Liver (tissue), 9 donors: ENCODE measurements around the gene MATN4. TPM values are rescaled to one million over a fixed set of nuclear protein-coding genes. Genes with fewer than 3 reads are reported as not detected.

Experiments
- DNase-seq: peaks from one replicate; pipeline ENCODE4 v3.0.0-alpha.2; 2017; ENCODE audit warnings: low spot score
- H3K27ac ChIP-seq, 2 donors: one replicate each; pipeline ENCODE4 v1.7.0; 2013; ENCODE audit warnings: inconsistent platforms in 2 of 2, low read length in 2 of 2, control low read depth in 1 of 2, low read depth in 1 of 2, mild to moderate bottlenecking in 1 of 2
- H3K27me3 ChIP-seq, 4 donors: one replicate each; pipeline versions ENCODE4 v1.6.1 to v1.7.0; 2013; ENCODE audit warnings: low read length in 3 of 4, inconsistent platforms in 1 of 4, mild to moderate bottlenecking in 1 of 4, moderate library complexity in 1 of 4; ENCODE audit not compliant: control insufficient read depth in 4 of 4, insufficient read depth in 4 of 4
- H3K36me3 ChIP-seq, 4 donors: one replicate each; pipeline versions ENCODE4 v1.6.1 to v1.7.0; 2013; ENCODE audit warnings: low read length in 3 of 4, mild to moderate bottlenecking in 3 of 4, low read depth in 1 of 4, moderate library complexity in 1 of 4; ENCODE audit not compliant: control insufficient read depth in 4 of 4, insufficient read depth in 3 of 4
- H3K4me1 ChIP-seq, 4 donors: one replicate each; pipeline versions ENCODE4 v1.6.1 to v1.7.0; 2013; ENCODE audit warnings: low read length in 3 of 4, mild to moderate bottlenecking in 3 of 4, moderate library complexity in 1 of 4; ENCODE audit not compliant: control insufficient read depth in 4 of 4, insufficient read depth in 4 of 4
- H3K4me3 ChIP-seq, 3 donors: one replicate each; pipeline versions ENCODE4 v1.6.1 to v1.7.0; 2013; ENCODE audit warnings: low read length in 3 of 3, control low read depth in 1 of 3, low read depth in 1 of 3, mild to moderate bottlenecking in 1 of 3
- H3K9ac ChIP-seq, 2 donors: one replicate each; pipeline ENCODE4 v1.7.0; 2013; ENCODE audit warnings: low read length in 2 of 2, mild to moderate bottlenecking in 2 of 2, moderate library complexity in 2 of 2, control low read depth in 1 of 2, low read depth in 1 of 2
- H3K9me3 ChIP-seq, 4 donors: one replicate each; pipeline versions ENCODE4 v1.6.1 to v1.7.0; 2013; ENCODE audit warnings: low read length in 3 of 4; ENCODE audit not compliant: control insufficient read depth in 4 of 4
- ATF3 ChIP-seq: IDR thresholded peaks from 2 replicates; pipeline ENCODE4 v1.6.1; 2016; ENCODE audit warnings: antibody characterized with exemption
- CTCF ChIP-seq: fragments of 150-350 bp; IDR thresholded peaks from 2 replicates; pipeline ENCODE4 v1.5.1; 2017; ENCODE audit warnings: improper control_type of control experiment, low read depth, low read length; ENCODE audit not compliant: missing input control
- EGR1 ChIP-seq, 2 donors: IDR thresholded peaks; 2 replicates each; pipeline ENCODE4 v1.6.1; 2016 to 2018; ENCODE audit warnings: antibody characterized with exemption in 2 of 2, low read depth in 2 of 2
- FOXA1 ChIP-seq: IDR thresholded peaks from 2 replicates; pipeline ENCODE4 v1.6.1; 2016; ENCODE audit warnings: antibody characterized with exemption
- FOXA2 ChIP-seq: IDR thresholded peaks from 2 replicates; pipeline ENCODE4 v1.6.1; 2016; ENCODE audit warnings: antibody characterized with exemption
- GABPA ChIP-seq, 2 donors: IDR thresholded peaks in 1 of 2; conservative IDR thresholded peaks in 1 of 2; 2 replicates each; pipeline ENCODE4 v1.6.1; 2016; ENCODE audit warnings: antibody characterized with exemption in 2 of 2, mild to moderate bottlenecking in 1 of 2, moderate library complexity in 1 of 2
- HNF4A ChIP-seq, 2 donors: conservative IDR thresholded peaks; 2 replicates each; pipeline ENCODE4 v1.6.1; 2016; ENCODE audit warnings: antibody characterized with exemption in 2 of 2, mild to moderate bottlenecking in 2 of 2
- JUND ChIP-seq, 2 donors: IDR thresholded peaks; 2 replicates each; pipeline ENCODE4 v1.6.1; 2016; ENCODE audit warnings: antibody characterized with exemption in 2 of 2
- MAX ChIP-seq: IDR thresholded peaks from 2 replicates; pipeline ENCODE4 v1.6.1; 2016; ENCODE audit warnings: antibody characterized with exemption
- NR2F2 ChIP-seq: IDR thresholded peaks from 2 replicates; pipeline ENCODE4 v1.6.1; 2016; ENCODE audit warnings: antibody characterized with exemption
- RAD21 ChIP-seq, 2 donors: IDR thresholded peaks; 2 replicates each; pipeline ENCODE4 v1.6.1; 2016; ENCODE audit warnings: antibody characterized with exemption in 2 of 2, mild to moderate bottlenecking in 2 of 2
- RXRA ChIP-seq, 2 donors: IDR thresholded peaks; 2 replicates each; pipeline ENCODE4 v1.6.1; 2017 to 2018; ENCODE audit warnings: antibody characterized with exemption in 2 of 2, mild to moderate bottlenecking in 1 of 2
- SP1 ChIP-seq: IDR thresholded peaks from 2 replicates; pipeline ENCODE4 v1.6.1; 2018; ENCODE audit warnings: antibody characterized with exemption, mild to moderate bottlenecking
- TAF1 ChIP-seq: conservative IDR thresholded peaks from 2 replicates; pipeline ENCODE4 v1.6.1; 2016; ENCODE audit warnings: antibody characterized with exemption, mild to moderate bottlenecking
- YY1 ChIP-seq: IDR thresholded peaks from 2 replicates; pipeline ENCODE4 v1.6.1; 2016; ENCODE audit warnings: antibody characterized with exemption, mild to moderate bottlenecking
- ZBTB33 ChIP-seq: IDR thresholded peaks from 2 replicates; pipeline ENCODE4 v1.6.1; 2016; ENCODE audit warnings: antibody characterized with exemption
- WGBS: extraction: QIAGEN DNeasy Blood & Tissue Kit; methylation state at CpG from one replicate; pipeline ENCODE4 v1.1.7; 2013; 5-methylcytosine and 5-hydroxymethylcytosine counted together
- polyA plus RNA-seq, 2 donors: library from polyadenylated mRNA; stranded (reverse) in 1 of 2; unstranded in 1 of 2; fragments of 200-250 nt in 1 of 2; fragments of >200 nt in 1 of 2; fragmentation: Nextera tagmentation in 1 of 2; extraction: Ambion mirVana in 1 of 2; gene quantifications; one replicate each; pipeline versions ENCODE4 v1.2.1 to v1.2.3, GENCODE V29; 2013 to 2015
- total RNA-seq, 2 donors: library from RNA; depleted of rRNA; stranded (reverse); fragments of >200 nt; gene quantifications; one replicate each; pipeline ENCODE4 v1.2.3, GENCODE V29; 2014
- donor health status: healthy.
- donor health status: healthy.
- donor health status: healthy.
- donor health status: healthy.
- donor health status: healthy.

The MATN4 gene
- total and polyA plus RNA-seq, 4 donors: 0.05 TPM; not detected in 3

- no peak overlapping the region for H3K27ac ChIP-seq
- peaks cover 0 to 2% (median 0%) of the 10 kb centered on the region in 4 donors for H3K27me3 ChIP-seq
- no peaks in the 10 kb centered on the region for H3K36me3 ChIP-seq
- no peak overlapping the region for H3K4me3 ChIP-seq
- TF ChIP-seq NR2F2 (no peak), RAD21 (IDR thresholded peaks at IDR 0.05) (no peak), RXRA (IDR thresholded peaks at IDR 0.05) (no peak)
- 81% methylated on average over 13 of the region's 13 CpGs for WGBS
- H3K4me1 ChIP-seq: peaks cover 0 to 12% (median 6%) of the 10 kb centered on the region in 4 donors
- no peaks in the 10 kb centered on the region for H3K9me3 ChIP-seq
- no peak for DNase-seq
- H3K9ac ChIP-seq: no peak overlapping the region
These were observed 18.0 kb downstream of the MATN4 start for GRCh38 chr20:45289942-45290676.

- Histone ChIP-seq H3K9me3 (no peaks in the 10 kb centered on the region), H3K36me3 (no peaks in the 10 kb centered on the region), H3K9ac (no peak overlapping the region), H3K27ac (no peak overlapping the region), H3K4me1 (peaks cover 0 to 11% (median 6%) of the 10 kb centered on the region in 4 donors), H3K27me3 (peaks cover 0 to 2% (median 0%) of the 10 kb centered on the region in 4 donors), H3K4me3 (no peak overlapping the region)
- DNase-seq: no peak
- no peak for TF ChIP-seq YY1
- no peak for TF ChIP-seq RXRA (IDR thresholded peaks at IDR 0.05)
- no peak for TF ChIP-seq CTCF
- TF ChIP-seq SP1: no peak
- TF ChIP-seq JUND (IDR thresholded peaks at IDR 0.05): no peak
- TF ChIP-seq TAF1: no peak
- no peak for TF ChIP-seq ATF3
- no peak for TF ChIP-seq FOXA1
- TF ChIP-seq FOXA2: no peak
- TF ChIP-seq ZBTB33: no peak
- no peak for TF ChIP-seq GABPA (IDR thresholded peaks at IDR 0.05 in 1 of 2, conservative IDR thresholded peaks at IDR 0.05 in 1 of 2)
- no peak for TF ChIP-seq NR2F2
- no peak for TF ChIP-seq EGR1 (IDR thresholded peaks at IDR 0.05; ENCODE audit: low read depth in 2 of 2)
- WGBS: 89% methylated on average over 5 of the region's 5 CpGs
These were observed 19.2 kb downstream of the MATN4 start for GRCh38 chr20:45288860-45289259.

GRCh38 chr20:45288376-45288775, 19.7 kb downstream of the MATN4 start:
- Histone ChIP-seq H3K9ac (no peak overlapping the region), H3K4me3 (no peak overlapping the region), H3K27ac (no peak overlapping the region), H3K27me3 (peaks cover 0 to 2% (median 0%) of the 10 kb centered on the region in 4 donors), H3K36me3 (no peaks in the 10 kb centered on the region), H3K4me1 (peaks cover 0 to 7% (median 4%) of the 10 kb centered on the region in 4 donors), H3K9me3 (no peaks in the 10 kb centered on the region)
- DNase-seq: no peak
- WGBS: 82% methylated on average over 4 of the region's 4 CpGs
- no peak for TF ChIP-seq SP1
- no peak for TF ChIP-seq RXRA (IDR thresholded peaks at IDR 0.05)
- TF ChIP-seq HNF4A (conservative IDR thresholded peaks at IDR 0.05): no peak
- no peak for TF ChIP-seq FOXA2
- no peak for TF ChIP-seq TAF1
- TF ChIP-seq MAX: no peak
- no peak for TF ChIP-seq GABPA (IDR thresholded peaks at IDR 0.05 in 1 of 2, conservative IDR thresholded peaks at IDR 0.05 in 1 of 2)
- no peak for TF ChIP-seq ZBTB33
- no peak for TF ChIP-seq YY1
- TF ChIP-seq FOXA1: no peak
- no peak for TF ChIP-seq CTCF
